NCI-H774 (cell line): Measurements from ENCODE around the gene LRP1B.
A peak's percentile ranks its signal among the peaks of the same experiment; 100 is the strongest.

Experiments
- DNase-seq: peaks from one replicate; lab custom pipeline; 2025; lab: John Stamatoyannopoulos, UW

LRP1B gene

GRCh38 chr2:140808211-140808610 is 1322.6 kb downstream of the LRP1B start:
- no peak for DNase-seq

GRCh38 chr2:140804700-140805260 is 1326.0 kb downstream of the LRP1B start:
- no peak for DNase-seq

- DNase-seq = no peak
Observed at GRCh38 chr2:140801311-140801710, 1329.5 kb downstream of the LRP1B start.

GRCh38 chr2:140797718-140798117 is 1333.1 kb downstream of the LRP1B start:
- DNase-seq = no peak

- no peak for DNase-seq
Observed at GRCh38 chr2:140791802-140792201, 1339.0 kb downstream of the LRP1B start.

GRCh38 chr2:140786585-140786984 is 1344.2 kb downstream of the LRP1B start:
- DNase-seq = peak; percentile 27

- DNase-seq = no peak
Observed at GRCh38 chr2:140775411-140775810, 1355.4 kb downstream of the LRP1B start.

GRCh38 chr2:140770645-140771044 is 1360.2 kb downstream of the LRP1B start:
- DNase-seq = no peak

- DNase-seq = no peak
Observed at GRCh38 chr2:140761807-140762206, 1369.0 kb downstream of the LRP1B start.

- no peak for DNase-seq
Observed at GRCh38 chr2:140759426-140760156, 1371.2 kb downstream of the LRP1B start.

- no peak for DNase-seq
Observed at GRCh38 chr2:140747665-140748064, 1383.2 kb downstream of the LRP1B start.

GRCh38 chr2:140747090-140747489 is 1383.7 kb downstream of the LRP1B start:
- no peak for DNase-seq

GRCh38 chr2:140744379-140744778 is 1386.4 kb downstream of the LRP1B start:
- no peak for DNase-seq

GRCh38 chr2:140737006-140737405 is 1393.8 kb downstream of the LRP1B start:
- no peak for DNase-seq

GRCh38 chr2:140734992-140735391 is 1395.8 kb downstream of the LRP1B start:
- DNase-seq = peak; percentile 8

- DNase-seq = no peak
Observed at GRCh38 chr2:140718999-140719398, 1411.8 kb downstream of the LRP1B start.

GRCh38 chr2:140717481-140717880 is 1413.3 kb downstream of the LRP1B start:
- no peak for DNase-seq

GRCh38 chr2:140714586-140714985 is 1416.2 kb downstream of the LRP1B start:
- DNase-seq = no peak

- DNase-seq = no peak
Observed at GRCh38 chr2:140711867-140712266, 1418.9 kb downstream of the LRP1B start.

- DNase-seq = no peak
Observed at GRCh38 chr2:140701726-140702125, 1429.1 kb downstream of the LRP1B start.

- DNase-seq = no peak
Observed at GRCh38 chr2:140698636-140699035, 1432.2 kb downstream of the LRP1B start.

GRCh38 chr2:140696449-140696848 is 1434.4 kb downstream of the LRP1B start:
- DNase-seq = no peak

GRCh38 chr2:140695155-140695554 is 1435.7 kb downstream of the LRP1B start:
- no peak for DNase-seq

- DNase-seq = no peak
Observed at GRCh38 chr2:140687825-140688224, 1443.0 kb downstream of the LRP1B start.
